GM19372 (cell line): Measurements from ENCODE around the gene LECT2.

ENCODE experiments used
- ATAC-seq: cut with Tn5 transposase; IDR thresholded peaks from one replicate; pipeline ENCODE4 v1.9.1; 2021; ENCODE audit warnings: mild to moderate bottlenecking, low read depth, moderate library complexity; ENCODE audit not compliant: unreplicated experiment

The LECT2 gene

DNA sequence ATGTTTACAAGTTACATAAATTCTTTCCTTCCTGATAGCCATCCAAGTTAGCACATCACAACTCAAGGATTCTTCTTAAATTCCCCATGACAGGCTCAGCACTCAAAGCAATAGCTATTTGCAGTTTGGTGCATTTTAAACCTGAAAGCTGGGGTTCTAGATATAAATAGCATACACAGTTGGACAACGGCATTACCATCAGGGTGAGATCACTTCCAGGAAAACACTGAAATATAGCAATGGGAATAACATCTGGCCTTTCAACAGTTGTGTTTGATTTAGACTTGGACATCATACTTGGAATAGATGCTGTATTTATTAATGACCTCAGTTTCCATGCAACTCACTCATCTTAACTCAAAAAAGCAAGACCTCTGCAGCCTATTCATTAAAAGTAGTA is 24.7 kb upstream of the LECT2 start:
- ATAC-seq: no peak

DNA sequence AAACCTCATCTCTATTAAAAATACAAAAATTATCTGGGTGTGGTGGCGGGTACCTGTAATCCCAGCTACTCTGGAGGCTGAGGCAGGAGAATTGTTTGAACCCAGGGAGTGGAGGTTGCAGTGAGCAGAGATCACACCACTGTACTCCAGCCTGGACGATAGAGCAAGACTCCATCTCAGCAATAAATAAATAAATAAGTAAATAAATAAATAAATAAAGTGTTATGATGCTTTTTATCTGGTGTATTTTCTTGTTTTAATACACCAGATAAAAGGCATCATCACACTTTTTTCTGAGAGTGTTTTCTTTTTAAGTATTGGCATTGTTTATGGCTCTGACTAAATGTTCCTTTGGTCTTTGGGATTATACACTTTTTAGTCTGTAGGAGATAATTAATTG is 24.2 kb upstream of the LECT2 start:
- ATAC-seq: no peak

DNA sequence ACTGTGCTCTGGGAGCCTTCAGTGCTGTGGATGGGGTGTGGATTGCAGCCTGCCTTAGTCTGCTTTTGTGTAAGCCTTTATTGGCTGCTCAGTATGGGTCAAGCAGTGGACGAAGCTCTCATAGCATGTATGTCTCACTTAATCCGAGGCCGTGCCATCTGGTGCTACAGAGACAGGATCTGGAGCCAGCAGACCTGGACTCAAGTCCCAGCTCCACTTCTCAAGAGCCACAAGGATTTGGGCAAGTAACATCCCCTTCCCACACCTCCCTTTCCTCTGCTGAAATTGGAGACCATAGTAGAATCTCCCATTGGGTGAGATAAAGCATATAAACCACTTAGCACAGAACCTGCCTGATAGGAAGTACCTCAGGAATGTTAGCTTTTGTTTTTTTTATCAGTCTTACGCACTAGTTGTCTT is 23.4 kb upstream of the LECT2 start:
- no peak for ATAC-seq

DNA sequence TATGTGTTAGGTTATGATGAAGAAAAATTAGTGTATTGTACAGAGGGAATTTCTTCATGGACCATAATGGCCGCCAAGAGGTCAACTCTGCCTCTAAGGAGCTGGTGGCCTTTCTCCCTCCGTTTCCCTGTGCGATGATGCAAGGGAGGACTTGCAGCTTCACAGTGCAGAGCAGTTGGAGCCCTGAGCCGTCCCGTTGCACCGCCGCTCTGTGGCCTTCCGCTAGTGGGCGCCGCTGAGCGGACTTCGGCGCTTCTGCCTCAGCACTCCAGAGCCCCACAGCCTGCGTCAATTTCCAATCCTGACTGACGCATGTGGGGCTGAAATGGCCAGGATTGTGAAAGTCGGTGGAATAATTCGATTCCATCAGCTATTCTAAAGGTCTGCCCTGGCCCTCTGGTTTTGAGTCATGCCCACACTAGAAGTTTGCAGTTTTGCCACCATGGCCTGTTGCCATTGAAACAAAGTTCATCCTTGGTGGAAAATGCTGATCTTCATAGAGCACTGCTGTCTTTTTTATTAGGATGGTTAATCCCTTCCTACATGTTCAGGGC is 22.7 kb upstream of the LECT2 start:
- ATAC-seq: peak; percentile 71

DNA sequence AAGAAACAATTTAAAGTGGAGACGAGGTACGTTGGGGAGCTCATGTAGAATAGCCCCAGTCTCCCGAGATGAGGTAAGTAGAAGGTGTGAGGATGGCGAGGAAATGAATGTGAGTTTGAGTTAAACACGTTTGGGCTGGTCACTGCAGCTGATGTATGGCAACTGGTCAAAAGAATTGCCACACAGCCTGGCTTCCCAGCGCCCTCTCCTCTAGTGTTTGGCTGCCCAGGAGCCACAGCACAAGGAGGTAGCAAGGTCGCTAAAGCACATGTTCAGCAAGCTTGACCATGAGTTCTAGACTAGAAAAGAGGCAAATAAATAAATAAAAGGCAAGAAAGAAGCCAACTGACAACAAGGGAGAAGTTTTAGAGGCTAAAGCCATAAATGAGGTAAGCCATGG is 21.4 kb upstream of the LECT2 start:
- ATAC-seq: no peak

DNA sequence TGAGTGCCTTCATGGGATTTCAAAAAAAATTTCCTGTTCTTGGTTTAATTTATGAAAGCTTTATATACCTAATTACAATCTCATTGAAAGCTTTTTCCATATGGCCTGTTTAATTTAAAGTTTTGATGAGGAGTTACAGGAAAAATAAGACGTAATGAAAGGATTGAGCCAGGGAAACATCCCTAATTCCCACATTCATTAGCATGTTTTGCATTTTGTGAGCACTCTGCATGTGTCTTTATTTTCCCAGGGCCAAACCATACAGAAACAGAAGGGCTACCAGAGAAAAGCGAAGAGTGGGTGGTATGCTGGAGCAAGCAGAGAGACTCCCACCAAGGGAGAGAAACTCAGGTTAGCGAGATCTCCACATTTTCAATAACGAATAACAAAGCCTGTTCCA is 20.3 kb upstream of the LECT2 start:
- ATAC-seq: no peak

DNA sequence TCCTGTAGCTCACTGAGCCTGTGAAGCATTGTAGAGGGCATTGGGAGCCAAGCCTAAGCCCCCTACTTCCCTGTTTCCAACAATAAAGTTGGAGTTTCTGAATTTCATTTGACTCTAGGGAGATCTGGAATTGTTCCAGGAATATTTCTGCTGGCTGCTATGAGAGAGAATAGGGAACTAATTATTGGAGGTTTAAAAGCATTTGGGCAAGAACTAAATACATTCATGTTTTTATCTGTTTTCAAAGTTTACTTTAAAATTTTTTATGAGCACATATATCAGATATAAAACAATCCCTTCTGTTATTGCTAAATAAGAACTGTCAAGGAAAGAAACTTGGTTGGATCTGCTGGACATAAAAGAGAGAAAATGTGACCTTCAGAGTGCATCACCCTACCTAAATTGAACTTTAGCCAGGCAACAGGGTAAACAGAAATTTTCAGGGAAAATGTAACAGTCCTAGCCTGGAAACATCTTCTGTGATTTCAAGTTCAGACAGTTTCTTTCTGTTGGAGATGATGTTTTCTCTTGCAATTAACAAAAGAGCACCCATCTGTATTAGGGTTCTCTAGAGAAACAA is 19.3 kb upstream of the LECT2 start:
- no peak for ATAC-seq

DNA sequence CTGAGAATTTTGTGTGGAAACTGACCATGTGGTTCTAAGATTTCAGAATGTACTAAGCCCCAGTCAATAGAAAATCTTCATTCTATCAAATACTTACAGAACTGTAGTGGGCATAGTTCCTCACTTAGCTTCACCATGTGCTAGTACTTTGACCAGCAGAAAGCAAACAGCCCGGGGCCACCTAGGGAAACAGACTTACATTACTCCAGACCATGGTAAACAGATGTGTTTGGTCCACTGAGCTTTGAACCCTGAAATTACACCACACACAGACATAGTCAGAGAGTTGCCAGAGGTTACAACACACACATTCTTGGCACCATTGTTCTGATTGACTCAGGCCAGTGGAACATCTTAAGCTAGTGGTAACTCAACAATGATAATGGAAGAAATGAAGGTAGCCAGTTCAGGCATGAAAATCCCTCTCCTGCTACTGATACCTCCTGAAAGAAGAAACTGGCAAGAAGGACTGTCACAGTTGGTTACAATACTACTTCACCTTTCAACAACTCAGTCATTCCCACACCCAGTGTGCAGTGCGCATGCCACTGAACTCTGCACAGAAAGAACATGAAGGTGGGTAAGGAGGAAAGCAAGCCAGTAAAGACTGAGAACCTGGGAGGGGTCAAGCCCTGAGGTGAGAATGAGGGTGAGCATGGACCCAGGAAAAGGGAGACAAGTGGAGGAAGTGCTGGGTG is 18.7 kb upstream of the LECT2 start:
- ATAC-seq: no peak

- no peak for ATAC-seq
Observed at GRCh38 chr5:135971701-135972100, 16.9 kb upstream of the LECT2 start.

- no peak for ATAC-seq
Observed at GRCh38 chr5:135966790-135967189, 12.0 kb upstream of the LECT2 start.

- no peak for ATAC-seq
Observed at GRCh38 chr5:135966165-135966564, 11.4 kb upstream of the LECT2 start.

GRCh38 chr5:135965504-135965903 is 10.7 kb upstream of the LECT2 start:
- no peak for ATAC-seq

DNA sequence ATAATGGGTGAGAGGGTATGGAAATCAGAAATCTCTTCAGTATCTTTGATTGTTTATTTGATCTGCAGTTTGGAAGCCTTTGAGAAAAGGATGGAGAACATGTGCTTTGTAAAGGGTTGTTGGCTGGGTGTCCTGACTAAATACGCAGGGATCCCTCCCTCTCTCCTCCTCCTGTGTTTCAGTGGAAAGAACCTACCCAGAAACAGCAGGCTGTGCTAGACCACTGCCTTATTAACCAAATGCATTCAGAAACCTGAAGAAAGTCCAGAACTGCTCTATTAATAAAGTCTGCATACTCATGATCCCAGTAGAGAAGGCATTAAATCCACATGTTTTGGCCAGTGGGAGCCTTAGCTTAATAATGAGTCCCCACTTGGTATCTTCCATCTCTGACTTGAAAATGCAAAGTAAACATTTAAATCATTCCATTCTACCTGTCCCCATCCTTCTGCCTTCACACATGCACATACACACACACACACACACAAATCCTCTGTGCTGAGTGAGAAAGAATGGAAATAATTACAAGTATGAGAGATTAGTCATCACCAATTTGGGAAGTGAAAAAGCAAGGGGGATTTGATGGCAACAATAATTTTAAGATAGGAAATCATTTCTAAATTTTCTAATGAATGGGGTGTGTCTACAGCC is 10.0 kb upstream of the LECT2 start:
- no peak for ATAC-seq

- no peak for ATAC-seq
Observed at GRCh38 chr5:135955525-135955924, 742 bp upstream of the LECT2 start.

GRCh38 chr5:135953850-135954249 is 933 bp downstream of the LECT2 start:
- no peak for ATAC-seq

DNA sequence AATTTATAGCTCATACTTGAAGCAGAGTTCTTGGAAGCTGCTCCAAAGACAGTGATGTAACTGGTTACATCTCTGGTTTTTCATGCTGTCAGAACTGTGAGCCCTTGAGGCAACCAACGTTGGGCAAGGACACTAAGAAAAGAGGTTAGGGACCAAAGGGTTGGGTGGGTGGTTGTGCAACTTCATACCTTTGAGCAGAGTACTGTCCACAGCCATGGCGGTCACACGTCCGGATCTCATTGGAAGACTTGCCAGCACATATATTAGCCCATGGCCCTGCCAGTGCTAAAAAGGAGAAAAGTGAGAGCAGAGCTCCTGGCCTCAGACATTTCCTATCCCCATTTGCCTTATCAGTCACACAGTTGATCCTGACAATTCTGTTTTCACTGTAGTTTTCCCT is 2.1 kb downstream of the LECT2 start:
- ATAC-seq: no peak

GRCh38 chr5:135951807-135952206 is 3.0 kb downstream of the LECT2 start:
- no peak for ATAC-seq

DNA sequence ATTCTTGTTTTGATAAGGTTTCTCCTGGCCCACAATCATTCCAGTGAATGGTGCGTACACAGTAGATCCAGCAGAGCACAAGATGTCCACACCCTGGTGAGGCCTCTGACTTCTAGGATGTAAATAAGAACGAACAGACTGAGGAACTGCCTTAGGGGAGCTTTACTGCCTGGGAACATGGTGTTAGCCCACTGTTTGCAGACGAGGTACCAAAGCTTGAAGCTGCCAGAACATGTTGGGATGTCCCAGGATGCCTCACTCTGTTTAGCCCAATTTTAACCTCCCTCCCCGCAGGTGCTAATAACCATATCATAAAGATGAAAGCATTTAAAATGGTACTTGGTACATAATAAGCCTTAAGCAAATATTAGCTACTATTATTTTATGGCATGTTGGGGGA is 3.5 kb downstream of the LECT2 start:
- no peak for ATAC-seq

- ATAC-seq: no peak
Observed at GRCh38 chr5:135950611-135951010, 4.2 kb downstream of the LECT2 start.

- no peak for ATAC-seq
Observed at GRCh38 chr5:135944967-135945560, 9.7 kb downstream of the LECT2 start.

GRCh38 chr5:135944564-135944963 is 10.2 kb downstream of the LECT2 start:
- ATAC-seq: no peak
